Kidney capillary endothelial cell (primary cell): Measurements from ENCODE around the gene PPP2R5E.
A peak's percentile ranks its signal among the peaks of the same experiment; 100 is the strongest.
"Not testable (repeated sequence)": the region's sequence is repeated elsewhere in the genome, so short reads cannot be mapped to it uniquely, and the experiment has no call there.

ENCODE experiments used
- DNase-seq: peaks from one replicate; pipeline ENCODE4 v3.0.0-alpha.2; 2018; ENCODE audit warnings: low spot score

PPP2R5E gene

DNA sequence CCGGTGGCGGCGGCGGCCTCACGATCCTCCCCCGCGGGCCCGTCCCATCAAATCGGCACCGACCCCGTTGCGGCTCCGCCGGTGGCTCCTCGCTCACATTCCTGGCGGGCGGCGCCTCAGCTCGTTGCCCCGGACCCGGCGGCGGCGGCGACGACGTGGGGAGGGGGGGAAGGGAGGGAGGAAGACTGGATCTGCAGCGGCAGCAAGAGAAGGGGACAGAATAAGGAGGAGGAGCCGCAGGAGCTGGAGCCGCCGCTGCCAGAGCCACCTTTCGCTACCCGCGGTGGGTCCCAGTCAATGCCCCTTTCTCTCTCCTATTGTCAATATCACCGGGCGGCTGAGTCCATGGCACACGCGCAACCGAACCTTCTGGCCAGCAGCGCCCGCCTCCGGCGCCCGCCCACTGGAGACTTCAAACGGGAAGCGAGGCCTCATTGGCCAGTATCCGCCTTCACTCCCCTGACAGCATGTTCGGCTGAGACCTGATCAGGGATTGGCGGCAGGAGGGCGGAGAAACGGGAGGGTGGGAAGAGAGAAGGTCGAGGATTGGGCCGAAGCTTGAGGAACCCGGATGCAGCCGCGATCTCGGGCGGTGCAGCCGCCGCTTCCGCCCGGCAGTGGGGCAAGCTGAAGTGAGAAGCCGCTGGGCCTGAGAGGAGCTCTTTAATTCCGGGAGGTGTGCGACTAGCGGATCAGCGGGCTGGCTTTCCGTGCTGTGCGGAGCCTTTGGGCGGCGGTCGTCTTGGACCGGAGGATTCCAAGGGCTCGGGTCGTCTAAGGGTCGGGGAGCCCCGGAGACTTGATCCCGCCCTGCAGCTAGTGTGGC, at the start of gene PPP2R5E:
TSS of gene PPP2R5E (minus strand) at position 378 of the 826 bp plus-strand sequence. CDS start 3,692 bp downstream, outside the sequence.
- peak; percentile 99 for DNase-seq

DNA sequence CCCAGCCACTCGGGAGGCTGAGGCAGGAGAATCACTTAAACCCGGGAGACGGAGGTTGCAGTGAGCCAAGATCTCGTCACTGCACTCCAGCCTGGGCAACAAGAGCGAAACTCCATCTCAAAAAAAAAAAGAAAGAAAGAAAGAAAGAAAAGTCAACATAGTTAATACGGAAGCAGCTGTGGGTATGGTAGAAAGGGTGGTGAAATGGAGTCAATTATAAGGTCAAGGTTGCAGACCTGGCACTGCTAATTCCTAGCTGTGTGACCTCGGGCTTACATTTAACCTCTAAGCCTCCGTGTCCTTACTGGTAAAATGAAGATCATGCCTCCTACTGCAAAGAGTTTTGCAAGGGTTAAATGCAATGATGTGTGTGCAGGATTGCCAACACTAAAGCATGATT, 39.9 kb upstream of the PPP2R5E start:
- not testable (repeated sequence) for DNase-seq

DNA sequence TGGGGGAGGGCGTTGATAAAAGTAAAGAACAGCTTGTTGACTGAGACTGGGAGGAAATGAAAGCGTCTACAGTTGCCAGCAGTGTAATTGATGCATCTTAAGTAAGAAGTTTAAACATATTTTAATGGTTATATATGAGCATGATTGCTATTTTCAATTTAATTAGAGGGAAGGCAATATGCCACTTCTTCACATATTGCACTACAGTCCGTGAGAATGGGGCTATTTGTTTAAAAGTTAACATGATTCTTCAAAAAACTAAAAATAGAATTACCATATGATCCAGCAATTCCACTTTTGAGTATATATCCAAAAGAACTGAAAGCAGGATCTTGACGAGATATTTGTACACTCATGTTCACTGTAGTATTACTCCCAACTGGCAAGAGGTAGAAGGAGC, 38.3 kb upstream of the PPP2R5E start:
- DNase-seq = no peak

DNA sequence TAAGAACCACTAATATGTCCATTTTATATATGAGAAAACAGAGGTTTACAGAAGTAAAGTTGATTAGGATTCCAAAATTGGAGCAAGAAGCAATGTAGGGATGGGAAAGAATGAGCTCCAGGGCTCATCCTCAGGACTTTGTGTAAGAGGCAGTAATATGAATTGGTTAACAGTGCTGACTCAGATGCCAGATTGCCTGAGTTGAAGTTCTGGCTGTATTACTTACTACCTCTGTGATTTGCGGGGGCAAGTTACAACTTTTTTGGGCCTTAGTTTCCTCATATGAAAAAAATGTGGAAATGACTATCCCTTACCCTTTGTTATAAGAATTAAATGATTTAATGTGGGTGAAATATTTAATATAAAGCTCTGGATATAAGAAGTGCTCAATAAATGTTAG, 35.1 kb upstream of the PPP2R5E start:
- DNase-seq = no peak

DNA sequence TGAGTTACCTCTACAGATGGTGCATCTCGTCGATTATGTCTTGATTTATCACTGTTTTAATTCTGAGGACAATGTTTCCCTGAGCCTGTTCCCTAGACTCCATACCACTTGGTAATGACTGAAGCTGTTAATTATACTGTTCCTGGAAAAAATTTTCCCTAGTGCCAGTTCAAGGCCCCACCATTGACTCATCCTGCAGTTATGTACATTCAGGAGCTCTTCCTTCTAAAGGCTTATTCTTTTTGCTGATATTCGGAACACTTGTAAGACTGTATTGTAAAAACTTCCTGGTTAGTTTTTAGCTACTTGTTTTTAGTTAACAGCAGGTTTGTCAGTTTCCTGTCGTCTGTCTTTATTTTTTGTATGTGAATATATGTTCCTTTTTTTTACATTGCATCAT, 30.4 kb upstream of the PPP2R5E start:
- peak; percentile 79 for DNase-seq

DNA sequence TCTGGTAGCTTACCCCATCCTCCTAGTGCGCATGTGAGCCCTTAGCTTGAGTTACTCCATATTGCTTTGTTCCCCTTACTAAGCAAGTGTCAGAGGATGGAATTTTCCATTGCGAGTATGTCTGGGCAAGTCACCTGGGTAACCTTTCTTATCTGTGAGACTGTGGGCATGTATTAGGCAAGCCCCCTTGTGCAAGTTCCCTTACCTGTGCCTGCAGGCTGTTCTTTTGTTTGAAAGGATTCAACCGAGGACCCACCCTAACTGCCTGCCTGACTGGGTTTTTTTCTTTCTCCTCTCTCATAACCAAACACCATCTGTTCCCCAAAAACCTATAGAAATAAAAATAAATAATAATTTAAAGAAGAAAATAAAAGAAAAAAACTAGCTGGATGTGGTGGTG, 22.3 kb upstream of the PPP2R5E start:
- no peak for DNase-seq

DNA sequence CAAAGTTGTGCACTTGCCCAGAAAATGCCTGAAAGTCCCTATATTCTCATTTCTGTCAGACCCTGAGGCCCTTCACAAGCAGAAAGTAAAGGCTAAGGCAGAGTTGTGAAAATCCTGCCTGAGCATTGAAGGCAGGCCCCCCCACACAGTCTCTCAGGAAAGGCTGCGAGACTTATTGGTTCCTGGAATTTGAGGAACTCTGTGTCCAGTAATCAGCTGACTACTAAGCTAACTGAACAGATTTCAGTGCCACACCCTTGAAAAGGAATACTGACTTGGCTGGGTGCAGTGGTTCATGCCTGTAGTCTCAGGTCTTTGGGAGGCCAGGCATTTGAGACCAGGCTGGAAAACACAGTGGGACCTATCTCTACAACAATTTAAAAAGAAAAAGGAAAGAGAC, 21.1 kb upstream of the PPP2R5E start:
- no peak for DNase-seq

DNA sequence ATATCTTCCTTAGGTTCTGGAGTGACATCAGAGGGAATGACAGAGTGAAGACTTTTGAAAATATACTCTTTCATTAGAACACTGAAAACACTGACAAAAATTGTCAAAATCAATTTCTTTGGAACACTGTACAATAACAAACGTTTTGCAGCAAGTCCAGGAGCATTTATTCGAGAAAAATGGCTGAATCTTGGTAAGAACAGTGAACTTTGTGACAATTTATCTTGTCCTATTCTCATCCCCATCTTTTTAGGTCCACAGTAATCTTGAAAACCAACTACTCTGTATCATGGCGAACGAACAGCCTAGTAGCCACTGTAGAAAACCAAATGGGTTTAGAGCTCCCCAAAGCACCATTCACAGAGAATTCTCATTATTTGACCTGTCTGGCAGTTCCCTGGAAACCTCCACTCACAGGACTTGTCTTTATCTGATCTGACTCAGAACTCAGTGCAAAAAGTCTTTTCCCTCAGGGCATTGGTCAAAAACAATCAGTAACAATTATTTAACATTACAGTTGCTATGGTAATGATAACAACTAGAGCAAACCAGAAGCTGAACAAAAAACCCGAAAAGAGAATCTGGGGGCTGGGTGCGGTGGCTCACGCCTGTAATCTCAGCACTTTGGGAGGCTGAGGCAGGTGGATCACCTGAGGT, 20.3 kb upstream of the PPP2R5E start:
- DNase-seq = no peak

DNA sequence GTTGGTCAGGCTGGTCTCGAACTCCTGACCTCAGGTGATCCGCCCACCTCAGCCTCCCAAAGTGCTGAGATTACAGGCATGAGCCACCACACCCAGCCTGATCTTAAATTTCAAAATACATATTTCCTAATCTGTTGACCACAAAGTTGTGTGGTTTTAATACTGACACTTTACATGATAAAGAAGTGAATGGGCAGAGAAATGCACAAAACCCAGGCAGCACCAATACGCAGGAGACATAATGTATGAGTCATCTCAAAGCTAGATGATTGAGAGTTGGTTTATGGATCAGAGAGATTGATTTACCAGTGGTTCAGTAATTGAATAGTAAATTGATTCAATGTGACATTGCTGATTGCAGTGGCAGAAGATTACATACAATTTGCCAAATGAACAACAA, 19.2 kb upstream of the PPP2R5E start:
- no peak for DNase-seq

DNA sequence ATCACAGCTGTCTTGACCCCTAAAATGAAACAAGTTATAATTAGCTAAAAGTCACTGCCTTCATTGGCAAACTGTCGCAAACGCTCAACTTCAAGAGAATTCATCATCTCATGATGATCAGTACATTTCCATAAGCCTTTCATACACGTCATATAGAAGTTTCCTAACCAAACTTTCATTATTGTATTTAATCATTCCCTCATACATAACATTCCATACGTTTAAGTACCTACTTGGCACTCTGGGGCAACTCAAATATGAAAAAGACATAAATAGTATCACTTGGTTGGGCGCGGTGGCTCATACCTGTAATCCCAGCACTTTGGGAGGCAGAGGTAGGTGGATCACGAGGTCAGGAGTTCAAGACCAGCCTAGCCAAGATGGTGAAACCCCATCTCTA, 12.4 kb upstream of the PPP2R5E start:
- no peak for DNase-seq

DNA sequence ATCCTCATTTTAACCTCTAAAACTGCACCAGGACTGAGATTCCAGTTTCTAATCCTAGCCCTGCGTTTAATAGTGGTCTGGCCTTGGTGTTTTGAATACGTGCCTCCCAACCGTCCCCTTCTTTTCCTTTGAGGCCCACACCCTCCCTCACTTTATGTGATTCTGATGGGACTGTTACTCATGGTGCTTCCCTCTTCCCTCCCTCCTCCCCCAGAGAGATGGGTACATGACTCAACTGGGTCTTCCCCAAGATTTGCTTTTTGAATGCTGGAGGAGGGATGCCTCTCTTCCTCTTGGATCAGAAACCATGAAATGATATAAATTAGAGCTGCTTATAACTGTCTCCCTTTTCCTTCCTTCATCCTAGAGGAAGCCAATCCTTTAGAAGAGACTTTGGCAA, 8.2 kb upstream of the PPP2R5E start:
- no peak for DNase-seq

DNA sequence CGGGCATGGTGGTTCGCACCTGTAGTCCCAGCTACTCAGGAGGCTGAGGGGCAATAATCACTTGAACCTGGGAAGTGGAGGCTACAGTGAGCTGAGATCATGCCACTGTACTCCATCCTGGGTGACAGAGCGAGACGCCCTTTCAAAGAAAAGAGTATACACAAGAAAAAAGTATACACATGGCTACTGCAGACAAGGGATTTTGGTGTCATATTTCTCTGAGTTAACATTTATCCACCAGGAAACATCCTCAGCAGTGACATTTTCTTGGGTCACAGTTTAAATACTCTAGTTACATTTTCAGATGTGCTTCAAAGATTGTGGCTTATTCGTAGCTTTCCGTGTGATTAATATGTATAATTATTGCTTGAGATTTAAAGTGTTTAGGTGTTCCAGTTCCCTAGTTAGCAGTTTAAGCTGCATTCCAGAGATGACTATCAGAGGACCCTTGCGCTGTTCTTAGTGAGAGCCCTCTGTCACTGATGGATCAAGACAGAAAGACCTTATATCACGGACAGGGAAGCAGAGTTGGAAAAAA, 4.7 kb upstream of the PPP2R5E start:
- DNase-seq = no peak

DNA sequence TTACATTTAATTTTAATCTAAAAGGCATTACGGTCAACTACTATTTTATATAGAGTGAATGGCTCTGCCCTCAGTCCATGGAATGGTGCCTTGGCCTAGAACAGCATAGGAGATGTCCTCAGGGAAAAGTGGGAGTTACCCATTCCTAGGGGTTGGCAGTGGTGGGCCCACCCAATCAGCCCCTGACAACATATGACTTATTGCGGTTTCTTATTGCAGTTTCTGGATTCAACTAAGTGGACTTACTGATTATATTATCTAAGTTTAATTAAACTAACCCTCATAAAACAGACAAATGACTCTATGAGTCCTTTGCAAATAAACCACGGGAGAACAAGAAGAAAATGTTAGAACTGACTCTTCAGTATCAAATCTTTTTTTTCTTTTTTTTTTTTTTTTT, 2.3 kb upstream of the PPP2R5E start:
- DNase-seq = no peak

DNA sequence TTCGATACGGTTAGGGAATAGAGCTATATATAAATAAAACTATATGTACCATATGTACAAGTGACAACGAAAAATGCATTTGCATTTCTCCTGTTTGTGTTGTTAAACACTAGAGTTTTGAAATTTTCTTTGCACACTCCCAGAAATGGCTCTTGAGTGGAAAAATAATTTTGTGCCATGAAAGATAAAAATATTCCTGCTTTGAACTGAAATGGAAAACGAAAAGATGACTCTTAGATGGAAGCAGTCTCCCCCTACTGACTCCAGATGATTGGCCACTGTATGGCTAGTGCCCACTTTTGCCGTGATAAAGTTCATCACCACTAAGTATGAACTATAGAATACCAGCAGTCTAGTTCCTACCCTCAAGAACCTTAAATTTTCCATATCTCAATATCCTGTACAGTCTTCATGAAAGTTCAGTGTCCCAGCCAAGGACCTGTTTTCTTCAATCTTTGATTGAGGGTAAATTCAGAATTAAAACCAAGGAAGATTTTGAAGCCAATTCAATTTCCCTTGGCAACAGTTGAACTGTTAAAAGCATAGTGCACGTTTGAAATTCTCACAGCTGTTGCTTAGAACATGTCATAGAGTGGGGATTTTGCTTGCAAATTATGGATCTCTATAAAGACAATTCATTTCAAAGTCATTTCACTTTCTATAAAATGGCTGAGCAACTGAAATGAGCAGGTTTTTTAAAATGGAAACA, 1.6 kb upstream of the PPP2R5E start:
- peak; percentile 9 for DNase-seq

DNA sequence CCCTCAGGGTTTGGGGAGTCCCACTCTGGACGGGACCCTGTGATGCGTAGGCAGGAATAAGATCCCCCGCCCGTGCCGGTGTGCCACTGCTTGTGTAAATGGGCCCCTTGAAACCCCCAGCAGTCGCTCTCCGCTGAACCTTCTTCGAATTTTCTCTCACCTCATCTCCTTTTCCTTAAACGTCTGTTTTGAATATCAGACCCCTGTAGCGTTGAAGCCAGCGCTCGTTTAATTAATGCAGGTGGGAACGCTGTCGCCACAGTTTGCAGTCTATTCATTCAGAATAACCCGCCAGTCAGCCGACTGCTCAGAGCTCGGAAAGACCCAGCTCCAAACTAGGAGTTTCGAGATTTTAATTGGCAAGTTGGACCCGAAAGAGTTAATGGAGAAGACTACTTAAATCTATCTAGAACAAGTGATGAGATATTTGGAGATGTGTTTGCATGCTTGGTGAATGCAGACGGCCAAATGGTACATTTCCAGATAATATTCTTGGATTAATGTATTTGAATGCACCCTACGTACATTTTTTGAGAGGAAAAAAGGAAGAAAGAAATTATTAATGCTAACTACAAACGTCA, 739 bp upstream of the PPP2R5E start:
- DNase-seq = no peak

DNA sequence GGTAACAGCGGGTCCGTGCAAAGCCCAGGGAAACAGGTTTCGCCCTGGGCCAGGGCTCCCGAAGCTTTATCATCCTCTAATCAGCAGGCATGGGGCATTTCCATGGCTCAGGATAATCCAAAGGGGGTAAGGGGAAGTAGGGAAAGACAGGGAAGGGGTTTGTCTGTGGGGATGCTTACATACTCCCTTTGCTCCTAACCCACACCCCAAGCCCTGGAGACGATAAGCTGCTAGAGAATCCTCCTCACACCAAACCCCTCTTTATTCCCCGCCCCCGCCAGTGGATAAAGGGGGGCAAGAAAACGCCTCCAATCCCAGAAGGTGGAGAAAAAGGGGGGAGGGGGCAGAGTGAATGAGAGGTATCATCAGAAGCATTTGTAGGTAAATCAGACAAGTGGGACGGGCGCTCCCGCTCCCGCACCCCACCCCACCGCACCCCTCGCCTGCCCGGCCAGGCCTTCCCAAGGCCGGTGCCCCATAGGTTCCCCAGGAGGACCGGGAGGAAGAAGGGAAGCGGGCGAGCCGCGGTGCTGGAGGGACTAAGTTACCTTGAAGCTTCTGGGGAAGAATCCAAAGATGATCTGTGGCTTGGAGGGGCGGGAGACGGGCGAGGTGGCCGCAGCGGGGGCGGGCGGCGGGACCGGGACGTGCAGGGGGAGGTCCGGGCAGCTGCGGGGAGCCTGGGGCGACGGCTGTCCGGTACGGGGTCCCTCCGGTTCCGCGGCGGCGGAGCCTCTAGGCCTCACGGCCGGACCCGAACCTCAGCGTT, 762 bp downstream of the PPP2R5E start:
- peak; percentile 10 for DNase-seq

DNA sequence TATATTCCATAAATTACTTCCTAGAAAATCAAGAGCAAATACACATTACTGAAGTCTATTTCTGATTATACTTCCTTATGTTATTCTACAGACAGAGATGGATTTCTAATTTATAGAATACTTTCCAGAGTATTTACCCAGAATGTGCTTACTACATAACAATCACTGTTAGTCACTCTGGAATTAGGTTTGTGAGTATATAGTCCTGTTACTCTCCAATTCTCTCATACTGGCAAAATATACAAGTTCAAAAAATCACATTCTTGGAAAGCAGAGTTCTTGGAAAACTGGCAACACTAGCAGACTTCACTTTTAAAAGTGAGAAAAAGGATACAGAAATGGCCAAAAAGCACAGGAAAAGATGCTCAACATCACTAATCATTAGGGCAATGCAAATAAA, 7.3 kb downstream of the PPP2R5E start:
- no peak for DNase-seq

DNA sequence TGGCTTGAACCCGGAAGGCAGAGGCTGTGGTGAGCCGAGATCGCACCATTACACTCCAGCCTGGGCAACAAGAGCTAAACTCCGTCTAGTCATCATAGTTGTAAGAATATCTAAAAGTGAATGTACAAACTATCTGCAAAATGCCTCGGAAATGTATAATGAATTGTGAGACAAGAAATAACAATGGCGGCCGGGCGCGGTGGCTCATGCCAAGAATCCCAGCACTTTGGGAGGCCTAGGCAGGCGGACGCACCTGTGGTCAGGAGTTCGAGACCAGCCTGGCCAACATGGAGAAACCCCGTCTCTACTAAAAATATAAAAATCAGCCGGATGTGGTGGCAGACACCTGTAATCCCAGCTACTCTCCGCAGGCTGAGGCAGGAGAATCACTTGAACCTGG, 9.7 kb downstream of the PPP2R5E start:
- DNase-seq = no peak

DNA sequence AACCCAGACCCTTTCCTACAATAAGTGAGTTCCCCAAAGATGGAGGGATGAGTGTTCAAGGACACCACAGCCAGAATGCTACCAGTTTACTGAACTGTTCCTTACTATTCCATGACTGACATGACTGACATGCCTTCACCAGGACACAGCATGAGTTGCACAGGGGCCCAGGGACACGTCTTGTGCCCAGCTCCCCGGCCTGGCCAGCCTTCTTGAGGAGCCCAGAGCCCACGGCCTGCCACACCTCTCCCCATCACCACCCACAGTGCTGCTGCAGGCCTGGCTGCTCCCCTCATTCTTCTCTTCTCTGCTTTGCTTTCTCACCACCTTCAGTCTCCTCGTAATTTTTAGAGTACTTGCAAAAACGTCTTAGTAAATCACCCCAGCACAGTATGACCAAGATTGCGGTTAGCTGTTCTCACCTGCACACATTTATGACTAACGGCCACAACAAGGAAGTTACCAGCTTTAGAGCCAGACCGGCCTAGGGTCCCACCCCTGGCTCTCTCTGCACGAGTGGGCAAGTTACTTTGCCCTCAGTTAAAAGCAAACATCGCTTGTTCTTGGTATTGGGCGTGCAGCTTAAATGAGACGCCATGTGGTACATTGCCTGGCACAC, 18.5 kb downstream of the PPP2R5E start:
- DNase-seq = no peak

DNA sequence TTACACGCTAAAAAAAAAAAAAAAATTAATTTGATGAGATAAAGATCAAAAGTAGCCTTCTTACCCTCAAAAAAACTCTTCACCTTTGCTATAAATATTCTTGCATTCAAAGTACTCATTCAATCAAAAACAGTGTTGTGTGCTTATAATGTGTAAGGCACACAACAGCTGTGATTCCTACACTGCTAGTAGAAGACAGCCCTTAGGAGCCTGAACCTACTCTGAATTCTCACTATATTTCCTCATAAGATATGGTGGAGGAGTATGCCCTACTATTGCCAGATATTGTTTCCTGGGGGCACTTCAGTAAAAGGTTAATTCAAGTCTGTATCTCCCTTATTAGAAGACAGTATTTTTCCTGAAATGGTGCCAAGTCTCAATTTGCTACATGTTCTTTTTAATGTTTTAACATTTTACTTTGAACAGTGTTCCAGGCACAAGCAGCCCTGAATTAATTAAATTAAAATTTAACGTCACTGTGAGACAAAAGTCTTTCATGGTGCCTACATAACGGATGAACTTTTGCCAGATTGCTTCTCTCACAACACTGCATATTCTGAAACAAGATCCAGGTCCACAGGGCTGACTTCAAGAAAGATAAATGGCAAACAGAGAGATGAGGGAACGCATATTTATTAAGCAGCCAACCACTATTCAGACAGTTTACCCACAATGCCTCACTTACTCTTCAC, 19.3 kb downstream of the PPP2R5E start:
- no peak for DNase-seq

DNA sequence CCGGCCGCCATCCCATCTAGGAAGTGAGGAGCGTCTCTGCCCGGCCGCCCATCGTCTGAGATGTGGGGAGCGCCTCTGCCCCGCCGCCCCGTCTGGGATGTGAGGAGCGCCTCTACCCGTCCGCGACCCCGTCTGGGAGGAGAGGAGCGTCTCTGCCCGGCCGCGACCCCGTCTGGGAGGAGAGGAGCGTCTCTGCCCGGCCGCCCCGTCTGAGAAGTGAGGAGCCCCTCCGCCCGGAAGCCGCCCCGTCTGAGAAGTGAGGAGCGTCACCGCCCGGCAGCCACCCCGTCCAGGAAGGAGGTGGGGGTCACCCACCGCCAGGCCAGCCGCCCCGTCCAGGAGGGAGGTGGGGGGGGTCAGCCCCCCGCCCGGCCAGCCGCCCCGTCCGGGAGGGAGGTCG, 20.7 kb downstream of the PPP2R5E start:
- not testable (repeated sequence) for DNase-seq
